Activated T-helper 2 cell treated with anti-CD3 and anti-CD28 coated beads, Interferon-gamma antibody, Interleukin-2, Interleukin-4, amounts not matched to agents 10 μg/mL and 5 μg/mL and 100 μg/mL, durations not matched to agents 14 hours and 24 hours and 36 hours (primary cell): ENCODE results near the gene KCNQ2. TPM values are rescaled to one million over a fixed set of nuclear protein-coding genes. Genes with fewer than 3 reads are reported as not detected.

Source experiments
- DNase-seq: peaks from one replicate; pipeline ENCODE4 v3.0.0; 2021; ENCODE audit warnings: low spot score
- H3K27ac Mint-ChIP-seq: one replicate; pipeline ENCODE4 v1.8.0; 2021; ENCODE audit warnings: mixed read lengths
- H3K27me3 Mint-ChIP-seq: one replicate; pipeline ENCODE4 v1.8.0; 2021; ENCODE audit warnings: low read depth, mixed read lengths
- H3K36me3 Mint-ChIP-seq: one replicate; pipeline ENCODE4 v1.8.0; 2021; ENCODE audit warnings: low read depth, mixed read lengths
- H3K4me1 Mint-ChIP-seq: one replicate; pipeline ENCODE4 v1.8.0; 2021; ENCODE audit warnings: low read depth, mixed read lengths
- H3K4me3 Mint-ChIP-seq: one replicate; pipeline ENCODE4 v1.8.0; 2021; ENCODE audit warnings: low read depth, mild to moderate bottlenecking, moderate library complexity, mixed read lengths
- H3K9me3 Mint-ChIP-seq: one replicate; pipeline ENCODE4 v1.8.0; 2021; ENCODE audit warnings: mixed read lengths
- intact Hi-C: fragments of 100-400 bp; cut with micrococcal nuclease; formaldehyde crosslinking; loops from one replicate; pipeline ENCODE4 v1.15.1; 2023
- total RNA-seq: library from RNA; stranded (reverse); gene quantifications from 2 replicates; pipeline ENCODE4 v1.2.3, GENCODE V29; 2022

The KCNQ2 gene
- total RNA-seq, 1 donor from 2014 or later = not detected

GRCh38 chr20:63397155-63397843 is 75.2 kb downstream of the KCNQ2 start:
- Mint-ChIP-seq H3K9me3 (no peaks in the 10 kb centered on the region), H3K36me3 (no peaks in the 10 kb centered on the region), H3K4me3 (no peak overlapping the region), H3K27me3 (no peaks in the 10 kb centered on the region), H3K4me1 (no peaks in the 10 kb centered on the region), H3K27ac (no peak overlapping the region)
- intact Hi-C loops = no loop called here
- DNase-seq = no peak

- H3K27me3 Mint-ChIP-seq = no peaks in the 10 kb centered on the region
- intact Hi-C loops = no loop called here
- no peaks in the 10 kb centered on the region for H3K9me3 Mint-ChIP-seq
- no peak overlapping the region for H3K27ac Mint-ChIP-seq
- DNase-seq = no peak
- H3K4me1 Mint-ChIP-seq = no peaks in the 10 kb centered on the region
- no peaks in the 10 kb centered on the region for H3K36me3 Mint-ChIP-seq
- H3K4me3 Mint-ChIP-seq = no peak overlapping the region
Measured at GRCh38 chr20:63396300-63396699, 76.2 kb downstream of the KCNQ2 start.

- intact Hi-C loops = no loop called here
- no peak overlapping the region for H3K27ac Mint-ChIP-seq
- no peak overlapping the region for H3K4me3 Mint-ChIP-seq
- no peaks in the 10 kb centered on the region for H3K4me1 Mint-ChIP-seq
- H3K27me3 Mint-ChIP-seq = no peaks in the 10 kb centered on the region
- no peaks in the 10 kb centered on the region for H3K9me3 Mint-ChIP-seq
- no peak for DNase-seq
- H3K36me3 Mint-ChIP-seq = no peaks in the 10 kb centered on the region
Measured at GRCh38 chr20:63395723-63396122, 76.7 kb downstream of the KCNQ2 start.

- Mint-ChIP-seq H3K27me3 (no peaks in the 10 kb centered on the region), H3K36me3 (no peaks in the 10 kb centered on the region), H3K27ac (no peak overlapping the region), H3K4me1 (no peaks in the 10 kb centered on the region), H3K9me3 (no peaks in the 10 kb centered on the region), H3K4me3 (no peak overlapping the region)
- intact Hi-C loops = no loop called here
- no peak for DNase-seq
Measured at GRCh38 chr20:63394920-63395455, 77.5 kb downstream of the KCNQ2 start.

- H3K27ac Mint-ChIP-seq = no peak overlapping the region
- no peaks in the 10 kb centered on the region for H3K36me3 Mint-ChIP-seq
- no peaks in the 10 kb centered on the region for H3K4me1 Mint-ChIP-seq
- intact Hi-C loops = no loop called here
- no peak overlapping the region for H3K4me3 Mint-ChIP-seq
- H3K27me3 Mint-ChIP-seq = no peaks in the 10 kb centered on the region
- H3K9me3 Mint-ChIP-seq = no peaks in the 10 kb centered on the region
- DNase-seq = no peak
Measured at GRCh38 chr20:63394069-63394919, 78.2 kb downstream of the KCNQ2 start.

GRCh38 chr20:63393566-63393965 is 78.9 kb downstream of the KCNQ2 start:
- Mint-ChIP-seq H3K27ac (no peak overlapping the region), H3K36me3 (no peaks in the 10 kb centered on the region), H3K4me3 (no peak overlapping the region), H3K27me3 (no peaks in the 10 kb centered on the region), H3K9me3 (no peaks in the 10 kb centered on the region), H3K4me1 (no peaks in the 10 kb centered on the region)
- DNase-seq = no peak
- intact Hi-C loops = no loop called here

- Mint-ChIP-seq H3K36me3 (no peaks in the 10 kb centered on the region), H3K9me3 (peaks cover 5% of the 10 kb centered on the region), H3K27me3 (no peaks in the 10 kb centered on the region), H3K27ac (no peak overlapping the region), H3K4me1 (no peaks in the 10 kb centered on the region), H3K4me3 (no peak overlapping the region)
- intact Hi-C loops = no loop called here
- no peak for DNase-seq
Measured at GRCh38 chr20:63392465-63393365, 79.7 kb downstream of the KCNQ2 start.

- Mint-ChIP-seq H3K4me1 (no peaks in the 10 kb centered on the region), H3K4me3 (no peak overlapping the region), H3K27me3 (no peaks in the 10 kb centered on the region), H3K36me3 (peaks cover 3% of the 10 kb centered on the region), H3K27ac (no peak overlapping the region), H3K9me3 (peaks cover 29% of the 10 kb centered on the region)
- intact Hi-C loops = no loop called here
- DNase-seq = no peak
Measured at GRCh38 chr20:63387917-63388316, 84.5 kb downstream of the KCNQ2 start.

- Mint-ChIP-seq H3K27me3 (no peaks in the 10 kb centered on the region), H3K4me1 (no peaks in the 10 kb centered on the region), H3K27ac (no peak overlapping the region), H3K9me3 (peaks cover 29% of the 10 kb centered on the region), H3K4me3 (no peak overlapping the region), H3K36me3 (peaks cover 3% of the 10 kb centered on the region)
- intact Hi-C loops = no loop called here
- DNase-seq = no peak
Measured at GRCh38 chr20:63387393-63387792, 85.1 kb downstream of the KCNQ2 start.

- peaks cover 3% of the 10 kb centered on the region for H3K36me3 Mint-ChIP-seq
- peaks cover 29% of the 10 kb centered on the region for H3K9me3 Mint-ChIP-seq
- no peak overlapping the region for H3K27ac Mint-ChIP-seq
- intact Hi-C loops = no loop called here
- H3K4me3 Mint-ChIP-seq = no peak overlapping the region
- H3K4me1 Mint-ChIP-seq = no peaks in the 10 kb centered on the region
- no peaks in the 10 kb centered on the region for H3K27me3 Mint-ChIP-seq
- DNase-seq = no peak
Measured at GRCh38 chr20:63386491-63386890, 86.0 kb downstream of the KCNQ2 start.

GRCh38 chr20:63385819-63386218 is 86.6 kb downstream of the KCNQ2 start:
- no peak overlapping the region for H3K4me3 Mint-ChIP-seq
- H3K27ac Mint-ChIP-seq = no peak overlapping the region
- intact Hi-C loops = no loop called here
- H3K9me3 Mint-ChIP-seq = peaks cover 29% of the 10 kb centered on the region
- DNase-seq = no peak
- H3K36me3 Mint-ChIP-seq = peaks cover 3% of the 10 kb centered on the region
- no peaks in the 10 kb centered on the region for H3K27me3 Mint-ChIP-seq
- no peaks in the 10 kb centered on the region for H3K4me1 Mint-ChIP-seq

- peaks cover 3% of the 10 kb centered on the region for H3K36me3 Mint-ChIP-seq
- peaks cover 29% of the 10 kb centered on the region for H3K9me3 Mint-ChIP-seq
- no peak for DNase-seq
- no peaks in the 10 kb centered on the region for H3K27me3 Mint-ChIP-seq
- no peaks in the 10 kb centered on the region for H3K4me1 Mint-ChIP-seq
- H3K27ac Mint-ChIP-seq = no peak overlapping the region
- intact Hi-C loops = loop anchor here (5.0 kb wide), 1 partner anchor 77 kb away; no protein-coding TSS in a partner anchor
- H3K4me3 Mint-ChIP-seq = no peak overlapping the region
Measured at GRCh38 chr20:63384336-63384735, 88.1 kb downstream of the KCNQ2 start.
